NCI-H187 treated with DMSO at 0.1 percent for 48 hours (cell line): Measurements from ENCODE around the gene AGK.
A peak's percentile ranks its signal among the peaks of the same experiment; 100 is the strongest.

Experiments
- DNase-seq: peaks from one replicate; lab custom pipeline; 2025; lab: John Stamatoyannopoulos, UW

The AGK gene

DNA sequence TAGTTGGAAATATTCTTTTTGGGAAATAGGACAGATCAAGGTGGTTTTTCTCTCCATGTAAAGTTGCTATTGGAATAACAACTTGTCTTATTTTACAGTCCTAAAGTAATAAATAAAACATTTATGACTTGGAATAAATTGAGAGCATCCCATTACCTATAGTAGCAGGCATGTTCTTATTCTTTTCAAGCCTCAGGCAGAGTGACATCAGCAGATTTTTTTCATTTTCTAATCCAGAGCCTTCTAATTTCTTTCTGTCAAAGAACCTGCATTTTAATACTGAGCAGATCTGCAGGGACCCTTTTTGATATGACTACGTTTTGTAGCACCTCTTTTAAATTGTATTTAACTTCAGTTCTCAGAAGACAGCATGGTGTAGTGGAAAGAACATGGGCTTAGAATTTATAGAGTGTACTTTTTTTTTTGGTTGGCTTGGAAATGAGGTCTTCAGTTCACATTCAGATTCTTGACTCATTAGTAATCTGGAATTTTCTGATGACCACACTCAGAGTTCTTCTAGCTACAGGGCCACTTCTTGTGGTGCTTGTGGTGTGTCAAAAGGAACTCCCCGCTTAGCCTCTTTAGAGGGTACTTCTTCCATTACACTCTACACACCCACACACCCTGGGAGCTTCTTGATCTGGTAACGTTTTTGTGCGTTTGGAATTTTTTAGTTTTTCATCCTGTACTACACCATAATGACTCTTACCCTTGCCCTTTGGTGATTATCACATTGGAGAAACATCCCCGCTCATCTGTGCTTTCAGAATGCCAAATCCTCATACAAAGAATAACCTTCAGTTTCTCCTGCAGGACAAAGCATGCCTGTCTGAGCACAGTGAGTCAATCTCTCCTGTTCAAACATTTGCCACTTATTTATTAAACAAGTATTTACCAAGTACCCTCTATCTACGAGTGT, 34.6 kb downstream of the AGK start:
- no peak for DNase-seq

DNA sequence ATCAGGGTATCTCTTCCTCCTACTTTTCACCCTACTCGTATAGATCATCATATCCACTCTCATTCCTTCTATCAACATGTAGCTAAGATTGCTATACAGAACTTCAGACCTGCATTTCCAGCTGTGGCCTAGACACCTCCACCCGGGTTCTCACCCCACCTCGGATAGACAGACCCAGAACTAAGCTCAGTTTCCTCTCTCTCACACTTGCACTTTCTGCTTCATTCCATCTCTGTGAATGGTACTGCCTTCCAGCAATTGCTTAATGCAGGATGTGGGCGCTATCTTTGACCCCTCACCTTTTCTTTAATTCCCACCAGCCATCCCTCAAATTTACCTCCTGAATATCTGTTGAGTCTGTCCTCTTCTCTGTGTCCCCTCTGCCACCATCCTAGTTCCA, 35.7 kb downstream of the AGK start:
- no peak for DNase-seq

DNA sequence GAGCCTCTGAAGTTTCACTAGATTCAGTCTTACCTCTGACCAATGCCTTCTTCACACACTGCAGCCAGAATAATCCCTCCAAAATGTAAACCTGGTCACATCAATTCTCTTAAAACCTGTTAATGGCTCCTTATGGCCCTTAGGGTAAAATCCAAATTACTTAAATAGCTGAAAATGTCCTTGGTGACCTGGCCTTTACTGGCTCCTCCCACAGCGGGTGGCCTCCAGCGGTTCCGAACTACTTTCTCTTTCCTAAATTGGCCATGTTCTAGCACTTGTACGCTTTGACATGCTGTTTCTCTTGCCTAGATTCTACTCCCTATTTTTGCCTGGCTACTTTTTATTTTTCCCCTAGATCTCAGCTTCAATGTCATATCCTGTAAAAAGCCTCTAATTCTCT, 36.1 kb downstream of the AGK start:
- DNase-seq, result no peak

DNA sequence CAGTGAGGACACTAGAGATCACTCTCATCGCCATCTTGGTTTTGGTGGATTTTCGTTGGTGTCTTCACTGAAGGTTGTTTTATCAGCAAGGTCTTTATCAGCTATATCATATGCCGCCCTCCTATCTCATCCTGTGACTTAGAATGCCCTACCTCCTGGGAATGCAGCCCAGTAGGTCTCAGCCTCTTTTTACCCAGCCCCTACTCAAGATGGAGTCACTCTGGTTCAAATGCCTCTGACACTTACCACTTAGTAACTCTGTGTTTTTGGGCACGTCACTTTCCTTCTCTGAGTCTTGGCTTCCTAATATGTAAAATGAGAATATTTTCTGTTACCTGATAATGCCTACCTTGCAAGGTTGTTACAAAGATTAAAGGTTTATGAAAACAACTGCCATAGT, 37.7 kb downstream of the AGK start:
- no peak for DNase-seq

DNA sequence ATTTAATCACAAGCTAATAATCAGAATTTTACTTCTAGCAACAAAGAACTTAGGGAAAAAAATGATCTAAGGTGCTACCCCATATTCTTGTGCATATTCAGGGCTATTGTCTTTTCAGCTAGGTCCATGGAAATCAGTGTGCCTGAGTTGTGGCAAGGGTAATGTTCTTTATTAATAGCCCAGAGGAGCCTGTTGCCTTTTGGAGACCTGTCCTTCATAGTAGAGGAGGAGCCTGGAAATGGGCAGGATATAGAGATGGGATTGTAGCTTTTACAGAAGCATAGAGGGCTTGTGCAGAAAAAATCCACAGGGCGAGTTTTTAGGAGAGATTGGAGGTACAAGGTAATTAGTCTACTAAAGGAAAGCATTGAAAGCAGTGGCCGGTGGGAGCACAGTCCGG, 38.9 kb downstream of the AGK start:
- DNase-seq, result no peak

DNA sequence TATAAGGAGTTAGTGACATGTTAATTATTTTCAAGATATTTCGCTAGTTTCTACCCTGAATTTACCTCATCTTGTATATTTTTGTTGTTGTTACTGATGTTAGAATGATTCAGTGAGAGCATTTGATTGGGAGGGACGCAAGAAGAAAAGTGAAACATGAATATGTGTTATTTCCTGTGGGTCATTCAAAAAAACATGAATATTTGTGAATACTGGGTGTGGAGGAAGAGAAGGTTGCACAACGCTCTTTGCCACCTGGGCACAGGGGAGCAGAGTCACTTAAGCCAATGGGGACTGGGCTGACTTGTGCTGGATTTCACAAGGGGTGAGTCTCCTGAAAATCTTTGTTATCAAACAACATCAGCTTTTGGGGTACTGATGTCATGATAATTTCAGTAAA, 39.5 kb downstream of the AGK start:
- no peak for DNase-seq

DNA sequence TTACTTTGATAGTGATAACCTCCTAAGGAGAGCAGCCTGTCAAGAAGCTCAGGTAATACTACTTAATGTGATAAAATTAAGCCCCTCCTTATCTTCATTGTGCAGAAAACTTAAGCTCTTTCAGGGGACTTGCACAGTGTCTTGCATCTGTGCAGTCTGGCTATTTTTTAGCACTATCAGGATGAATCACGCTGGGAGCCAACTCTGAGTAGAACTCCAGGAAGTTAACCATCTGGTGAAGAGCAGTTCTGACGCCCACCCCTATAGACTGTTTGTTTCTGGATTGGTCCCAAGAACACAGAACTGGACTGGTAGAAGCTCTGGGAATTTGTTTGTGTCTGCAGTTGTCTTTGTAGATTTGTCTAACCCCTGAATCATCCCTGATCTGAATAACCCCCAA, 41.9 kb downstream of the AGK start:
- no peak for DNase-seq

DNA sequence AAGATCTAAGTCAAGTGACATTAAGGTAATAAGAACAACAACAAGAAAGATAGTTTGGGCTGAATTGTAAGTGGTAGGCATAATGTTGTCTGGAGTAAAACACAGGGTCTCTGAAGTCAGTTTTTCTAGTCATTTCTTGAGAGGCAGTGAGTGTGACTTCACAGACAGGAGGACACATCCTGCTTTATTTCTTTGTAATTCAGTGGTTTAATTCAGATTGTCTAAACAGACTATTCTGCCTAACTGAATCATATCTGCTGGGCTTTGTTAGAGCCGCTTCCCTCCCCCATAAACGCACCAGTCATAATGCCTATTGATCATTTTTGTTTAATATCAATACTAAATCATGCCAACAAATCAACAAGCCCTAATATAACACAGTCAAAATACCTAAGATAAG, 46.8 kb downstream of the AGK start:
- no peak for DNase-seq

DNA sequence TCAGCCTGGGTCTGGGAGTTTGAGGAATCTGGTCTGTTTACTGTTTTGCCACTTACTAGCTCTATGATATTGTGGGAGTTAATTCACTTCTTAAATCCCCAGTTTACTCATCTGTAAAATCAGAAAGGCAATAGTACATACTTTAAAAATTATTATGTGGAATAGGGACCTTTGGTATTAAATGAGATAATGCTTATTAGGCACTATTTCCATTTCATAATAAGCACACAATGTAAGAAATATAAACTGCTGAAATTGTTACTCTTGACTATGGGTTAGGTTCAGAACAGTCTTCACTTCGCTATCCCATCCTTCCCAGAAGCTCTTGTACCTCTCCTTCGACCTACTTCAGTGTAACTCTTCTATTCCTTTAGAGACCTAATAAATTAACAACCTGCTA, 47.2 kb downstream of the AGK start:
- DNase-seq, result no peak

DNA sequence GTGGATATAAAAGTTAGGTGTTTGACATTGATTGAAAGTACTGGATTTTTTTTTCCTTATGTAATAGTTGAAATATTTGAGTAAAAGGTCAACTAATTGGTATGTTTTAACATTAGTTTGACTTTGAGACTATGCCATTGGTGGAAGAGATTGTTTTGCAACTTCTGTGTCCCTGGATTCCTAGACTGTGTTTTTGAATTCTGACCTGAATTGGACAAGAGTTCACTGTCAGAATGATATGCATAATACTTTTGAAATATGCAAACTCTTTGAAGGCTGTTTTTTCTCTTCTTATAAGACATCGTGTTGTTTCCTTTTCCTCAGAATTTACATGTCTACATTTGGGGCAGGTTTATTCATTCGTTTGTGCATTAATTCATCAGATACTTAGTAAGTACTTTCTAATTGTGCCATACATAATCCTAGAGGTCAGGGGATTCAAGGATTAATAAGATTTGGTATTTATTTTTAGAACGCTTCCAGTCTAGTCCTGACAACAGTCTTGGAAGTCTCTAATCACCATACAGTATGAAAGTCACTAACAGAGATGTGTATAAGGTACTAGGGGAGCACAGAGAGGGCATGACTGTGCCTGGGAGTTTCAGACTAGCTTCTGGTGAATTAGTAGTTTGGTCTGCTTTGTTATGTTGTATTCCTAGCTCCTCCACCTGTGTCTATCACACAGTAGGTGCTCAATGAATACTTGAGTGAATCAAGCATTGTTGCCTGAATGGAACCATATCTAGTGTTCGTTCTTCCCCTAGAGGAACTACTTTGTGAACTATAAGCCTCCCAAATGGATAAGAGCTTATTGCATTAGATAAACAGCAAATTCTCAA, 49.2 kb downstream of the AGK start:
- no peak for DNase-seq

DNA sequence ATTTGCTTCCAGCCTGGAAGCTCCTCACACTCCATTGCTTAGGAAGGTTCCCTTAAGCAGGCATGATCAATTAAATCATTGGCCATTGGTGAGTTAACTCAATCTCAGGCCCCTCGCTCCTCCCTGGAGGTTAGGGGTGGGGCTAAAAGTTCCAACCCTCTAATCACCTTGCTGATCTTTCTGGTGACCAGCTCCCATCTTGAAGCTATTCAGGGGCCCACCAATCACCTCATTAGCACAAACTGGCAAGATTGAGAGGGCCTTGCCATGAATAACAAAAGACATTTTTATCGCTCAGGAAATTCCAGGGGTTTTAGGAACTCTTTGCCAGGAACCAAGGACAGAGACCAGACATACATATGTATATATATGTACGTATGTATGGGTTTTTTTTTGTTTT, 58.4 kb downstream of the AGK start:
- no peak for DNase-seq

DNA sequence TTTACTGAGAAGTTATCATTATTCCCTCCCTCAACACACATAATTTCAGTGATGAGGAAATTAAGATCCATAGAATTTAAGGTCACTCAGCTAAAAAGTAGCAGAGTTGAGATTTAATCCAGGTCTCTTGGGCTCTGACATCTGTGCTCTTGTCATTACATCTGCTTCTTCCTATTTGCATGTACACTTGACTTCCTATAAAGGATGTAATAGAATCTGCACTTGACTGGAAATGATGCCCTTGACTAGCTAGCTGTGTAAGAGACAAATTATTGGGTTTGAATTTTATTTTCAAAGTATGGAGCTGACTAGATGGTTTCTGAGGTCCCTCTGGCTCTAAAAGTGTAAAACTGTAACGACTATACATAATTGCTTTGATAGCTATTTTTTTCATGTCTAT, 59.5 kb downstream of the AGK start:
- DNase-seq, result peak; percentile 77

DNA sequence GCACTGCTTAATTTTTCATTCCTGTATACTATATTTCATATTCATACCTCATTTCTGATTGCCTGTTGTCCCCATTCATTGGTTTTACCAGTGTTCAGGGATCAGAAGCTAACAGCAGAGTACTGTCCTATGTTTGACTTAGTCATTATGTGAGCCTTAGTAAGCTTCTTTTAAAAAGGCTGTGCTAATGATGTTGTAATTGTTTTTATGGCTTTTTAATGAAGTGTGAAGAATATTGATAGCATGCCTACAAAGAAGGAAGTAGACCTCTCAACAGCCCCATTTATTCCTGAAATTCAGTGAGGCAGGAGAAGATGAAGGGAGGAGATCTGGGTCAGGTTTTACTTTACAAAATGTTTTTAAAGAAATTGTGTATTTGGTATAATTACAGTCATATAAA, 61.7 kb downstream of the AGK start:
- DNase-seq, result no peak

DNA sequence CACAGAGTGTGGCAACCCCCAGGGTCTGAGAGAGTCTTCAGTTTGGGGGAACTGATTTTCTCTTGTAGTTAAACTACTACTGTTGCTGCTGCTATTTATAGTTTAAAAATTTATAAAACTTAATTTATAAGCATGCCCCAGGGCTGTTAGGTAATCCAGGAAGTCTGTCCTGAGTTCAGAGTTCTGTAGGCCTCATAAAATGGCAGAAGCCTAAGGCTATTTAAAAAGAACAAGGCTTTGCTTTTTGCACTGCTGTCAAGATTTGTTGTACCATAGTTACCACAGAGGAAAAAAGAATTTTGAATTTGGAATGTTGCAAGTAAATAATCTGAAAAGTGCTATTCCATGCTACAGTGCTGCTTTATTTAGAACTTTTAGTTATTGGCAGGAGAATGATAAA, 66.1 kb downstream of the AGK start:
- no peak for DNase-seq

DNA sequence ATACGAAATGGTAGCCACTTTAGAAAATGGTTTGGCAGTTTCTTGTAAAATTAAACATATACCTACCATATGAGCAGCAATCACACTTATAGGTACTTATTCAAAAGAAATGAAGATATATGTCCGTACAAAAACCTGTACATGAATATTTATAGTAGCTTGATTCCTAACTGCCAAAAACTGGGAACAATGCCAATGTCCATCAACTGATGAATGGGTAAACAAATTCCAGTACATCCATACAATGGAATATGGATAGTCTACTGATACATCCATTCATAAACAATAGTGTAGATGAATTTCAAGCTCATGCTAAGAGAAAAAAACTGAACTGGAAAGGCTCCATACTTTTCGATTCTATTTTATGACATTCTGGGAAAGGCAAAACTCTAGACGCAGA, 68.5 kb downstream of the AGK start:
- no peak for DNase-seq

DNA sequence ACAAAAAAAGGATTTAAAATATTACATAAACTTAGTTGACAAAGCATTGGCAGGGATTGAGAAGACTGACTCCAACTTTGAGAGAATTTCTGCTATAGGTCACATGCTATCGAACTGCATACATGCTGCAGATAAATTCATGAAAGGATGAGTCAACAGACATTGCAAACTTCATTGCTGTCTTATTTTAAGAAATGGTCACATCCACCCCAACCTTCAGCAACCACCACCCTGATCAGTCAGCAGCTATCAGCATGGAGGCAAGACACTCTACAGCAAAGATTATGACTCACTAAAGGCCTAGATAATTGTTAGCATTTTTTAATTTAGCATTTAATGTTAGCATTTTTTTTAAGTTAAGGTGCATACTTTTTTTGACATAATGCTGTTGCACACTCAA, 73.6 kb downstream of the AGK start:
- DNase-seq, result no peak

DNA sequence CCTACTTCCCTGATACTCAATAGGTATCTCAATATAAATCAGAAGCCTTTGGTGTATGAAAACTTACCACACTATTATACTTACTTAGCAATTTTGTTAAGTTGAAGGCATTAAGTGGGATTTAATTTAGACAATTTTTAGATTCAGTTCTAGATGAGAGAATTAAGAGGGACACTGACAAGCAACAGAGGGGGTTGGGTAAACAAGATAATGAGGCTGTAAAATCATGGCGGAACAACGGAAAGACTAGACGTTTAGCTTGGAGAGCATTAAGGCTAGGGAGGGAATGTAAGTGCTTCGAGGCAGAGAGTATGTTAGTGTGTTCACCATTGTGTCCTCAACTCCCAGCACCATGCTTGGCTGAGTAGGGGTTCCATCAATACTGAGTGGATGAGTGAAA, 79.4 kb downstream of the AGK start:
- peak; percentile 98 for DNase-seq

DNA sequence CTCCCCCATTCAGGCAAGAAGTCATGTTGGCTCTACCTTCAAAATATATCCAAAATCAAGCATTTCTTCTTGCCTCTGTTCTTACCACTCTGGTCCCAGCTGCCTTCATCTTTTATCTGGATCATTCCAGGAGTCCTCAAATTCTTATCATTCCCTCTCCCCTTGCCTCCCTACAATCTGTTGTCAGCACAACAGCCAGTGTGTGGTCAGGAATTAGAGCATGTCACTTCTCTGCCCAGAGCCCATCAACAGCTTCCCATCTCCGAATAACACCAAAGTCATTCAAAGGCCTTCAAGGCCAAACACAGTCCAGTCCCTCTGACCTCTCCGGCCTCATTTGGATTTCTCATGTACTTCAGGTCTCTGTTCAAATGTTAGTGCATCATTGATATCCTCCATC, 80.3 kb downstream of the AGK start:
- no peak for DNase-seq

DNA sequence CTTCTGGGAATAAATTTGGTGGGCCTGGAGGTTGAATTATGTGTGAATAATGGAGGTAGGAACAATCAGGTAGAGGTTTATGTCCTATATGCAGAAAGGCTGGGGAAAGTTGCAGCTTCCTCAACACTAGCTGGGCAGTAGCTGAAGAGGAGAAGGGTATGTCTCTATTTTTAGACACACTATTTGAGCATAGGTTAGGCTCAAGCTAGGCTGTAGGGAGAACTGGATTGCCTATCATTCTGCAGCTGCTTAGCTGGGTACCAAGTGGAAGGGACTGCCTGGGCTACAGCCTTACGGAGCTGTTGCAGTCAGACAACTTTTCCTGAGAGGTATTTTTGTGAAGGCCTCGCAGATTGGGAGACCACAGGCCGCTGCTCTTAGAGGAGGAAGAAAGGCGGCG, 82.9 kb downstream of the AGK start:
- no peak for DNase-seq

DNA sequence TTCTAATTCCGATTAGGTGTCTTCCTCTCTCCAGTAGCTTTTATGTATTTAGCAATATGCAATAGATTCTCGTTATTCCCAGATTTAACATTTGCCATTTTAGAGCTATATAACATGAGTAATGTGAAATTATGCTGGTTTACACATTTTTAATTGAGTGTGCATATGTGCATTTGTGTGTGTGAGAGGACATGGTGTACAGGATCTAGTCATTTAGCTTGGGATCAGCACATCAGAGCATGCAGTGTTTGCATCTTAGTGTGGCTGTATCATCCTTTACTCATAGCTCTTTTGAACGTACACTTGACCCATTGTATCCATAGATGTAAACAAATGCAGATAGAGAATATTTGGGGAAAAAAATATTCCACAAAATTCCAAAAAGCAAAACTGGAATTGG, 84.8 kb downstream of the AGK start:
- DNase-seq, result no peak

DNA sequence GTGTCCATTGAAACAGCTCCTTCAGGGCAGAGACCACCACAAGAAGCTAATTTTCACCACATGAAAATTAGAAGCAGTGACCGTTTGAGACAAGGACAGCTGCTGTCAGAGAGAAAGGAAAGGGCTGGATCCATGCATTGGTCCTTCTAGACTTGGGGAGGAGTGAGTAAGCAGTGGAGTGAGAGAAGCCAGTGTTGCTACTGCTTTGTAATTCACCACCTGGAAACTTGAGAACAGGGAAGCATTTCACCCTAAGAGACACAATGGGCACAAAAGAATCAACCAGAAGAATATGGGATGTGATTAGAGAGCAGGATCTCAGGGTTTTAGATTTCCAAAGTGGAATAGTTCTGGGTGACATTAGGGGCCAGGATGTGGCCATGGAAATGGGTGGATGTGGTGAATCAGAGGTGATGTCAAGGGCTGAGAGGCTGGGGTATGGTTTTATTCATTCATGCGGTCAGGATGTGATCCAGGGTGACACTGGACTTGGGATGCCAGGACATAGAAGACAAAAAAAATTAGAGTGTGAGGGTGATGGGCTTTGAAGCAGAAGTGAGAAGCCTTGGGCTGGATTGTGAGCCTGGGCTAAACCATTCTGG, 89.1 kb downstream of the AGK start:
- no peak for DNase-seq

DNA sequence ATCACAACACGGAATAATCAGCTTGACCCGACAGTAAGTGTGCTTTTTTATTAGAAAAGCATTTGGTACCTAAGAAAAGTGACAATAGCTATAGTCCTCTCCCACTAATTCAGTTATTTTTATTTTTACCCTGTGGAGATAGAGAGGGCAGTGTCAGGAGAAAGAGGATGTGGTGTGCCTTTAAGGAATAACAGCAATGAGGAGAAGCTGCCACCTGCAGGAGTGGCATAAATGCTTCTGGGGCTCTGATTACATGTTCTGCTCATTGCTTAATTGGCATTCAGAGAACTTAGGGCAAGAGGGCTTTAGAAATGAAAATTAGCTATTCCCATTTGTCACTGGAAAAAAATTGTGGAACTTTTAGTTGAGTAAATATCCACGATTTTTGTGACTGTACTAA, 90.7 kb downstream of the AGK start:
- no peak for DNase-seq

DNA sequence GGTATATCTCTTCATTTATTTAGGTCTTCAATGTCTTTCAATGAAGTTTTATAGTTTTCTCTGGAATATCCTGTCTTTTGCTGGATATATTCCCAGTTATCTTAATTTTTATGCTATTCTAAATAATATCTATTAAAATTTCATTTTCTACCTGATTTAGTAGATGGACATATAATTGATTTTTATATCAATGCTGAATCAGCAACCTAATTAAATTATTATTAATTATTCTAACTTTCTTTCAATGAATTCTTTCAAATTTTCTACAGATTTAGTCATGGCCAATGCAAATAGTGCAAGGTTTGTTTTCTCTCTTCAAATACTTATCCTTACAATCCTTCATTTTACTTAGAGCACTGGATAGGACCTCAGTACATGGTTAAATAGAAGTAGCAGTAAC, 94.0 kb downstream of the AGK start:
- DNase-seq, result no peak
